B cell (primary cell): Measurements from ENCODE around the gene ADAMTS17. TPM values are rescaled to one million over a fixed set of nuclear protein-coding genes. Genes with fewer than 3 reads are reported as not detected.

Experiments used
- ATAC-seq: fragments of 200-7000 bp; cut with Tn5 transposase; one replicate; pipeline ENCODE4 v1.10.0; 2021; ENCODE audit warnings: low read depth, mild to moderate bottlenecking, moderate number of reproducible peaks, moderate library complexity
- CTCF ChIA-PET: fragments of 350-600 bp; sonication (Branson Sonifier 250); formaldehyde crosslinking; loops from one replicate; lab custom pipeline; 2021; ENCODE audit warnings: antibody characterized with exemption, inconsistent platforms; lab: Charles Lee
- POLR2A ChIA-PET: fragments of 350-600 bp; sonication (Branson Sonifier 250); formaldehyde crosslinking; loops from one replicate; lab custom pipeline; 2021; ENCODE audit warnings: antibody characterized with exemption; lab: Charles Lee
- DNase-seq: peaks from one replicate; pipeline ENCODE4 v3.0.0; 2013
- H2AFZ ChIP-seq: 2 replicates; pipeline ENCODE4 v1.6.1; 2012; ENCODE audit warnings: mild to moderate bottlenecking, low read depth, low read length; ENCODE audit not compliant: insufficient read depth, poor library complexity, severe bottlenecking
- H3K27ac ChIP-seq, 2 donors: 1 replicate in 1 of 2; 2 replicates in 1 of 2; pipeline ENCODE4 v1.5.1; 2012 to 2013; ENCODE audit warnings: low read length in 2 of 2, mild to moderate bottlenecking in 2 of 2, moderate library complexity in 1 of 2
- H3K27me3 ChIP-seq, 4 experiments: fragments of 200-600 bp in 1 of 4; sonication (generic) in 1 of 4; replicated peaks in 1 of 4; 1 replicate in 2 of 4; 2 replicates in 2 of 4; pipeline versions ENCODE4 v1.6.1 to v1.7.0; 2013 to 2016; ENCODE audit warnings: low read length in 3 of 4, mild to moderate bottlenecking in 2 of 4, mixed read lengths in 1 of 4, moderate library complexity in 1 of 4; ENCODE audit not compliant: insufficient read depth in 4 of 4, control insufficient read depth in 3 of 4; ENCODE audit errors: control extremely low read depth in 1 of 4
- H3K36me3 ChIP-seq, 2 experiments: replicated peaks in 1 of 2; 1 replicate in 1 of 2; 2 replicates in 1 of 2; pipeline versions ENCODE4 v1.6.1 to v1.7.1; 2013; ENCODE audit warnings: low read length in 1 of 2; ENCODE audit not compliant: insufficient read depth in 2 of 2, control insufficient read depth in 1 of 2; ENCODE audit errors: control extremely low read depth in 1 of 2, extremely low read depth in 1 of 2
- H3K4me1 ChIP-seq, 2 donors: fragments of 200-600 bp in 1 of 2; sonication (generic) in 1 of 2; 1 replicate in 1 of 2; 2 replicates in 1 of 2; pipeline versions ENCODE4 v1.5.1 to v1.6.1; 2013 to 2017; ENCODE audit warnings: low read length in 2 of 2; ENCODE audit not compliant: control insufficient read depth in 2 of 2, insufficient read depth in 2 of 2
- H3K4me2 ChIP-seq: replicated peaks from 2 replicates; pipeline ENCODE3; 2012; ENCODE audit warnings: mild to moderate bottlenecking, low read depth, low read length; ENCODE audit not compliant: poor library complexity, severe bottlenecking
- H3K4me3 ChIP-seq, 5 experiments: fragments of 200-600 bp in 1 of 5; sonication (generic) in 1 of 5; 1 replicate in 3 of 5; 2 replicates in 2 of 5; pipeline versions ENCODE4 v1.5.1 to v1.7.0; 2011 to 2016; ENCODE audit warnings: low read length in 4 of 5, mild to moderate bottlenecking in 4 of 5, low read depth in 2 of 5, control low read depth in 1 of 5, moderate library complexity in 1 of 5; ENCODE audit not compliant: insufficient read depth in 1 of 5; ENCODE audit errors: control extremely low read depth in 1 of 5, extremely low read depth in 1 of 5
- H3K79me2 ChIP-seq: fragments of 200-600 bp; sonication (generic); one replicate; pipeline ENCODE4 v1.6.0; 2016; ENCODE audit warnings: low read length; ENCODE audit not compliant: control insufficient read depth, insufficient read depth
- H3K9ac ChIP-seq: fragments of 200-600 bp; sonication (generic); 2 replicates; pipeline ENCODE4 v1.6.1; 2017; ENCODE audit warnings: mild to moderate bottlenecking, low read length, moderate library complexity
- H3K9me3 ChIP-seq, 3 donors: one replicate each; pipeline versions ENCODE4 v1.6.1 to v1.7.1; 2013; ENCODE audit warnings: low read length in 2 of 3; ENCODE audit not compliant: control insufficient read depth in 2 of 3, insufficient read depth in 1 of 3; ENCODE audit errors: control extremely low read depth in 1 of 3
- H4K20me1 ChIP-seq: 2 replicates; pipeline ENCODE4 v1.6.0; 2012; ENCODE audit warnings: mild to moderate bottlenecking, low read length; ENCODE audit not compliant: insufficient read depth, control insufficient read depth, poor library complexity, severe bottlenecking
- H3K27ac Mint-ChIP-seq: one replicate; pipeline ENCODE4 v1.8.0; 2021; ENCODE audit warnings: mixed read lengths
- H3K27me3 Mint-ChIP-seq: one replicate; pipeline ENCODE4 v1.8.0; 2021; ENCODE audit warnings: mixed read lengths
- H3K4me1 Mint-ChIP-seq: one replicate; pipeline ENCODE4 v1.8.0; 2021; ENCODE audit warnings: mixed read lengths
- H3K4me3 Mint-ChIP-seq: one replicate; pipeline ENCODE4 v1.8.0; 2021; ENCODE audit warnings: mixed read lengths
- H3K9me3 Mint-ChIP-seq: one replicate; pipeline ENCODE4 v1.8.0; 2022; ENCODE audit warnings: mixed read lengths; ENCODE audit not compliant: insufficient read depth
- CTCF ChIP-seq: fragments of 200-600 bp; IDR thresholded peaks from one replicate; pipeline ENCODE4 v1.8.0; 2022; ENCODE audit warnings: antibody characterized with exemption, mild to moderate bottlenecking
- EZH2 ChIP-seq: IDR thresholded peaks from 2 replicates; pipeline ENCODE4 v1.6.1; 2012; ENCODE audit warnings: borderline replicate concordance, low read depth, mild to moderate bottlenecking, moderate library complexity, low read length; ENCODE audit not compliant: insufficient read depth, poor library complexity, severe bottlenecking
- WGBS: methylation state at CpG from one replicate; pipeline ENCODE4 v1.1.5; 2013; ENCODE audit warnings: missing lambda C conversion rate; ENCODE audit not compliant: insufficient coverage; 5-methylcytosine and 5-hydroxymethylcytosine counted together
- intact Hi-C: fragments of 100-400 bp; cut with micrococcal nuclease; formaldehyde crosslinking; loops from one replicate; pipeline ENCODE4 v1.10.0; 2022
- polyA plus RNA-seq: library from polyadenylated mRNA; depleted of rRNA; stranded (reverse); fragments of >200 nt; gene quantifications from 2 replicates; pipeline ENCODE4 v1.2.3, GENCODE V29; 2012
- total RNA-seq, 2 donors: library from RNA; stranded (reverse); fragments of 120-200 nt in 1 of 2; gene quantifications; 1 replicate in 1 of 2; 2 replicates in 1 of 2; pipeline versions ENCODE4 v1.2.3 to v1.2.4, GENCODE V29; 2013 to 2022

Gene ADAMTS17
- total and polyA plus RNA-seq, 2 donors (not counting 1 experiment from before 2014, with no cell fraction given) = 0.10 TPM; not detected in 1

- Histone ChIP-seq H3K4me3 (no peak overlapping the region), H3K27me3 (no peaks in the 10 kb centered on the region), H3K27ac (no peak overlapping the region), H3K4me1 (no peaks in the 10 kb centered on the region), H2AFZ (no peak overlapping the region), H3K9ac (no peak overlapping the region), H3K9me3 (peaks cover 0 to 4% (median 0%) of the 10 kb centered on the region in 3 donors), H3K79me2 (no peaks in the 10 kb centered on the region), H4K20me1 (no peaks in the 10 kb centered on the region), H3K4me2 (no peak overlapping the region), H3K36me3 (no peaks in the 10 kb centered on the region)
- POLR2A ChIA-PET = no interaction called here
- intact Hi-C loops = no loop called here
- ATAC-seq (no peak), DNase-seq (no peak)
- H3K4me3 Mint-ChIP-seq = no peak overlapping the region
- CTCF ChIA-PET = no interaction called here
- H3K27ac Mint-ChIP-seq = no peak overlapping the region
- no peaks in the 10 kb centered on the region for H3K4me1 Mint-ChIP-seq
- H3K27me3 Mint-ChIP-seq = peaks cover 5% of the 10 kb centered on the region
- no CpG with 5 or more reads among the region's 2 CpGs for WGBS
- TF ChIP-seq EZH2 = no peak
- no peak for TF ChIP-seq CTCF
- H3K9me3 Mint-ChIP-seq = peaks cover 2% of the 10 kb centered on the region
These were observed 258.2 kb downstream of the ADAMTS17 start for GRCh38 chr15:100083572-100083971.

- 89% methylated on average over 6 of the region's 7 CpGs for WGBS
These were observed 258.9 kb downstream of the ADAMTS17 start for GRCh38 chr15:100082761-100083402.

More at GRCh38 chr15:100082761-100083402, 258.9 kb downstream of the ADAMTS17 start:
- Histone ChIP-seq H3K4me3 (no peak overlapping the region), H2AFZ (no peak overlapping the region), H3K4me1 (no peaks in the 10 kb centered on the region), H4K20me1 (no peaks in the 10 kb centered on the region), H3K9ac (no peak overlapping the region), H3K79me2 (no peaks in the 10 kb centered on the region), H3K9me3 (peaks cover 0 to 4% (median 0%) of the 10 kb centered on the region in 3 donors), H3K27me3 (no peaks in the 10 kb centered on the region), H3K4me2 (no peak overlapping the region), H3K27ac (no peak overlapping the region), H3K36me3 (no peaks in the 10 kb centered on the region)
- H3K4me1 Mint-ChIP-seq = no peaks in the 10 kb centered on the region
- ChIA-PET POLR2A (no interaction called here), CTCF (no interaction called here)
- intact Hi-C loops = no loop called here
- H3K9me3 Mint-ChIP-seq = peaks cover 2% of the 10 kb centered on the region
- DNase-seq (no peak), ATAC-seq (no peak)
- no peak overlapping the region for H3K27ac Mint-ChIP-seq
- TF ChIP-seq CTCF (no peak), EZH2 (no peak)
- peaks cover 5% of the 10 kb centered on the region for H3K27me3 Mint-ChIP-seq
- H3K4me3 Mint-ChIP-seq = no peak overlapping the region
